ENCODE data around the gene DNAH17.

- TF ChIP-seq EP300 (IDR thresholded peaks at IDR 0.05; ENCODE audit: borderline replicate concordance in 1 of 2, low read depth in 1 of 2, low read length in 1 of 2) (no peak), RFX5 (IDR thresholded peaks at IDR 0.05; ENCODE audit: low read length) (no peak), POLR2AphosphoS5 (IDR thresholded peaks at IDR 0.05; ENCODE audit: low read depth, low read length) (no peak), CHD2 (IDR thresholded peaks at IDR 0.05; ENCODE audit: low read length, partially characterized antibody) (no peak), MXI1 (IDR thresholded peaks at IDR 0.05; ENCODE audit: low read depth, low read length) (no peak)
- TF ChIP-seq, protein P1, sequence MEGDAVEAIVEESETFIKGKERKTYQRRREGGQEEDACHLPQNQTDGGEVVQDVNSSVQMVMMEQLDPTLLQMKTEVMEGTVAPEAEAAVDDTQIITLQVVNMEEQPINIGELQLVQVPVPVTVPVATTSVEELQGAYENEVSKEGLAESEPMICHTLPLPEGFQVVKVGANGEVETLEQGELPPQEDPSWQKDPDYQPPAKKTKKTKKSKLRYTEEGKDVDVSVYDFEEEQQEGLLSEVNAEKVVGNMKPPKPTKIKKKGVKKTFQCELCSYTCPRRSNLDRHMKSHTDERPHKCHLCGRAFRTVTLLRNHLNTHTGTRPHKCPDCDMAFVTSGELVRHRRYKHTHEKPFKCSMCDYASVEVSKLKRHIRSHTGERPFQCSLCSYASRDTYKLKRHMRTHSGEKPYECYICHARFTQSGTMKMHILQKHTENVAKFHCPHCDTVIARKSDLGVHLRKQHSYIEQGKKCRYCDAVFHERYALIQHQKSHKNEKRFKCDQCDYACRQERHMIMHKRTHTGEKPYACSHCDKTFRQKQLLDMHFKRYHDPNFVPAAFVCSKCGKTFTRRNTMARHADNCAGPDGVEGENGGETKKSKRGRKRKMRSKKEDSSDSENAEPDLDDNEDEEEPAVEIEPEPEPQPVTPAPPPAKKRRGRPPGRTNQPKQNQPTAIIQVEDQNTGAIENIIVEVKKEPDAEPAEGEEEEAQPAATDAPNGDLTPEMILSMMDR (IDR thresholded peaks at IDR 0.05): no peak
Measured at GRCh38 chr17:78514521-78514920, 62.7 kb downstream of the DNAH17 start.

All from SK-N-SH (cell line).